Gastrocnemius medialis (tissue), 4 donors: ENCODE data around the gene DDX39A. TPM values are rescaled to one million over a fixed set of nuclear protein-coding genes. Genes with fewer than 3 reads are reported as not detected.

Experiments used
- ATAC-seq, 2 donors: fragments of 150-250 bp; one replicate each; pipeline ENCODE4 v1.9.1; 2016
- DNase-seq, 2 donors: peaks; one replicate each; pipeline ENCODE4 v3.0.0-alpha.2; 2019
- H3K27ac ChIP-seq, 4 donors: fragments of 200-600 bp; sonication (generic); 1 replicate in 1 of 4; 2 replicates in 3 of 4; pipeline ENCODE4 v1.5.1; 2016 to 2018; ENCODE audit warnings: mild to moderate bottlenecking in 2 of 4, moderate library complexity in 1 of 4
- H3K27me3 ChIP-seq, 3 donors: fragments of 200-600 bp; sonication (generic) in 2 of 3; 1 replicate in 1 of 3; 2 replicates in 2 of 3; pipeline versions ENCODE4 v1.5.1 to v1.6.0; 2016 to 2019; ENCODE audit warnings: mild to moderate bottlenecking in 1 of 3, moderate library complexity in 1 of 3
- H3K36me3 ChIP-seq, 2 donors: fragments of 200-600 bp; sonication (generic) in 1 of 2; one replicate each; pipeline ENCODE4 v1.5.1; 2017 to 2018
- H3K4me1 ChIP-seq, 2 donors: fragments of 200-600 bp; sonication (generic) in 1 of 2; one replicate each; pipeline ENCODE4 v1.5.1; 2016 to 2017; ENCODE audit warnings: mild to moderate bottlenecking in 2 of 2
- H3K4me3 ChIP-seq, 4 donors: fragments of 200-600 bp; sonication (generic) in 3 of 4; 1 replicate in 1 of 4; 2 replicates in 3 of 4; pipeline ENCODE4 v1.5.1; 2016 to 2019; ENCODE audit warnings: mild to moderate bottlenecking in 2 of 4
- H3K9me3 ChIP-seq, 3 donors: fragments of 200-600 bp; sonication (generic) in 2 of 3; 1 replicate in 1 of 3; 2 replicates in 2 of 3; pipeline ENCODE4 v1.5.1; 2016 to 2019
- CTCF ChIP-seq, 5 experiments: fragments of 450-650 bp in 3 of 5; fragments of 200-600 bp in 2 of 5; sonication (generic) in 2 of 5; IDR thresholded peaks in 4 of 5; conservative IDR thresholded peaks in 1 of 5; 1 replicate in 4 of 5; 2 replicates in 1 of 5; pipeline ENCODE4 v1.5.1; 2016 to 2019; ENCODE audit warnings: antibody characterized with exemption in 5 of 5, mild to moderate bottlenecking in 3 of 5, moderate library complexity in 3 of 5
- POLR2A ChIP-seq, 2 donors: fragments of 450-650 bp; IDR thresholded peaks; one replicate each; pipeline ENCODE4 v1.6.1; 2017; ENCODE audit warnings: antibody characterized with exemption in 2 of 2, mild to moderate bottlenecking in 2 of 2, moderate library complexity in 2 of 2
- in situ Hi-C, 4 donors: fragments of 200-750 bp; cut with MboI; loops; one replicate each; pipeline versions ENCODE4 v1.15.0 to v1.8.0; 2017; ENCODE audit warnings: low sequenced_read_pairs in 4 of 4
- intact Hi-C: fragments of 100-400 bp; cut with DNase I; formaldehyde crosslinking; loops from one replicate; pipeline ENCODE4 v1.15.1; 2023; ENCODE audit warnings: low total_unique reads
- total RNA-seq, 4 donors: library from RNA; depleted of rRNA; stranded (reverse); fragments of >200 nt; gene quantifications; one replicate each; pipeline versions ENCODE4 v1.1.0 to v1.2.3, GENCODE V29; 2016

Gene DDX39A
- total RNA-seq, 4 donors from 2014 or later: 23.9 to 59.2 (median 41.3) TPM

- no peak overlapping the region for H3K27ac ChIP-seq
- H3K27me3 ChIP-seq: no peaks in the 10 kb centered on the region
- TF ChIP-seq POLR2A (IDR thresholded peaks at IDR 0.05): no peak
- TF ChIP-seq CTCF (IDR thresholded peaks at IDR 0.05 in 4 of 5, conservative IDR thresholded peaks at IDR 0.05 in 1 of 5): no peak
- DNase-seq: no peak
- intact Hi-C loops: no loop called here
- peaks cover 0 to 12% of the 10 kb centered on the region in 2 donors for H3K36me3 ChIP-seq
- peaks cover 18 to 20% of the 10 kb centered on the region in 2 donors for H3K4me1 ChIP-seq
- in situ Hi-C loops: no loop called here
- no peak for ATAC-seq
- H3K9me3 ChIP-seq: no peaks in the 10 kb centered on the region
- no peak overlapping the region for H3K4me3 ChIP-seq
Measured at GRCh38 chr19:14416817-14417231, 2.3 kb downstream of the DDX39A start.

GRCh38 chr19:14414926-14415690 lies 4.0 kb downstream of the DDX39A start:
- Histone ChIP-seq H3K27ac (no peak overlapping the region), H3K27me3 (no peaks in the 10 kb centered on the region), H3K4me3 (no peak overlapping the region), H3K36me3 (peaks cover 0 to 28% of the 10 kb centered on the region in 2 donors), H3K4me1 (peaks cover 18 to 20% of the 10 kb centered on the region in 2 donors), H3K9me3 (no peaks in the 10 kb centered on the region)
- DNase-seq: no peak
- TF ChIP-seq POLR2A (IDR thresholded peaks at IDR 0.05): no peak
- no peak for TF ChIP-seq CTCF (IDR thresholded peaks at IDR 0.05 in 4 of 5, conservative IDR thresholded peaks at IDR 0.05 in 1 of 5)
- intact Hi-C loops (no loop called here), in situ Hi-C loops (no loop called here)
- ATAC-seq: no peak

- H3K4me3 ChIP-seq: no peak overlapping the region
- H3K27ac ChIP-seq: no peak overlapping the region
- H3K9me3 ChIP-seq: no peaks in the 10 kb centered on the region
- intact Hi-C loops (no loop called here), in situ Hi-C loops (no loop called here)
- no peaks in the 10 kb centered on the region for H3K27me3 ChIP-seq
- peaks cover 0 to 41% of the 10 kb centered on the region in 2 donors for H3K36me3 ChIP-seq
- TF ChIP-seq POLR2A (IDR thresholded peaks at IDR 0.05): no peak
- no peak for TF ChIP-seq CTCF (IDR thresholded peaks at IDR 0.05 in 4 of 5, conservative IDR thresholded peaks at IDR 0.05 in 1 of 5)
- ATAC-seq (no peak), DNase-seq (no peak)
- peaks cover 18 to 20% of the 10 kb centered on the region in 2 donors for H3K4me1 ChIP-seq
Measured at GRCh38 chr19:14413693-14414181, 5.4 kb downstream of the DDX39A start.

GRCh38 chr19:14412996-14413692 lies 6.0 kb downstream of the DDX39A start:
- no peaks in the 10 kb centered on the region for H3K9me3 ChIP-seq
- H3K4me1 ChIP-seq: peaks cover 15% of the 10 kb centered on the region in 2 donors
- in situ Hi-C loops: no loop called here
- TF ChIP-seq CTCF (IDR thresholded peaks at IDR 0.05 in 4 of 5, conservative IDR thresholded peaks at IDR 0.05 in 1 of 5): no peak
- no peak for TF ChIP-seq POLR2A (IDR thresholded peaks at IDR 0.05)
- intact Hi-C loops: no loop called here
- H3K27me3 ChIP-seq: no peaks in the 10 kb centered on the region
- H3K36me3 ChIP-seq: peaks cover 0 to 47% of the 10 kb centered on the region in 2 donors
- no peak overlapping the region for H3K4me3 ChIP-seq
- DNase-seq: no peak
- ATAC-seq: no peak
- H3K27ac ChIP-seq: no peak overlapping the region
